Measurements from ENCODE around the gene GNPDA1.

Gene GNPDA1

DNA sequence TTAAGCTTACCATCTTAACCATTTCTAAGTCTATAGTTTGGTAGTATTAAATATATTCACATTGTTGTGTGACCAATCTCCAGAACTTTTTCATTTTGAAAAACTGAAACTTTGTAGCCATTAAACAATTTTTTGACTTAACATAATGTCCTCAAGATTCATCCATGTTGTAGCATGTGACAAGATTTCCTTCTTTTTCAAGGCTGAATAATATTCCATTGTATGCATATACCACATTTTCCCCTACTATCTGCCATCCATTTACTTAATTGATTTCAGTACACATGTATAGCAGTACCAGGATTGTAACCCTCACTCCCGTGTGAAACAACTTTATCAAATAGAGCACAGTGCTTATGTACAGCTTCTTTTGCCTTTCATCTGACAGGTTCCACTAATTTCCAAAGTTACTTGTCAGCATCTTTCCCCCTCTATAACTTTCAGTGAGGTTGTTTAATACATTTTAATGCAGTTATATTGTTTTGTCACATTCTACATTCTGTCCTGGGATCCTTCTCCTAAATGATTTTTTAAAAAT, 7.4 kb upstream of the GNPDA1 start:
- DNase-seq, result no peak

DNA sequence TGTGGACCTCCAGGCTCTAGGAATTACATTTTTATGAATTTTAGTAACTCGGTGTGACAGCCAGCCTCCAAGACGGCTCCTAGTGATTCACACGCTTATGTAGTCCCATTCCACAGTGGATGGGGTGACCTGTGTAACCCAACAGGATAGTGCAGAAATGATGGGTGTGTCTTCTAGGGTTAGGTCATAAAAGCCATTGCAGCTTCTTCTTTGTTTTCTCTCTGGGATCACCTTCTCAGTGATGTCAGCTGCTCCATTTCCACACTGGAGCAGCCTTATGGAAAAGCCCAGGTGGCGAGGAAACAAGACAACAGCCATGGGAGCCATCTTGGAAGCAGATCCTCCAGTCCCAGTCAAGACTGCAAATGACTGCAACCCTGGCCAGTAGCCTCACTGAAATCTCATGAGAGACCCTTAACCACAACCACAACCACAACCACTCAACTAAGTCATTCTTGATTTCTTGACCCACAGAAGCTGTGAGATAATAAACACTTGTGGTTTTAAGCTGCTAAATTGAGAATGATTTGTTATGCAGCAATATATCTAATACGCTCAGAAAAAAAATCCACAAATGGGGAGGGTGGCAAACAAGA, 5.1 kb upstream of the GNPDA1 start:
- DNase-seq, result no peak

DNA sequence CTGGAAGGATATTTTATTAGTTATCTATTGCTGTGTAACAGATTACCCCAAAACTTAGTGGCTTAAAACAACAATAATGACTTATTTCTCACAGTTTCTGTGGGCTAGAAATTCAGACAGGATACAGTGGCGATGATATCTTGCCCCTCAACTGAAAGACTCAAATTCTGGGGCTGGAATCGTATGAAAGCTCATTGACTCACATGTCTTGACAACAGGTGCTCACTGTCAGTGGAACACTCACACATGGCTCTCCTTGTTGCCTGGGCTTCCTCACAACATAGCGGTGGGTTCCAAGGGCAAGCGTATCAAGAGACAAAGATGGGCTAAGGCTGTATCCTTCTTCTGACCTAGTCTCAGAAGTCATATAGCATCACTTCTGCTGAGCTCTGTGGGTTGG, 3.7 kb upstream of the GNPDA1 start:
- DNase-seq, result no peak

DNA sequence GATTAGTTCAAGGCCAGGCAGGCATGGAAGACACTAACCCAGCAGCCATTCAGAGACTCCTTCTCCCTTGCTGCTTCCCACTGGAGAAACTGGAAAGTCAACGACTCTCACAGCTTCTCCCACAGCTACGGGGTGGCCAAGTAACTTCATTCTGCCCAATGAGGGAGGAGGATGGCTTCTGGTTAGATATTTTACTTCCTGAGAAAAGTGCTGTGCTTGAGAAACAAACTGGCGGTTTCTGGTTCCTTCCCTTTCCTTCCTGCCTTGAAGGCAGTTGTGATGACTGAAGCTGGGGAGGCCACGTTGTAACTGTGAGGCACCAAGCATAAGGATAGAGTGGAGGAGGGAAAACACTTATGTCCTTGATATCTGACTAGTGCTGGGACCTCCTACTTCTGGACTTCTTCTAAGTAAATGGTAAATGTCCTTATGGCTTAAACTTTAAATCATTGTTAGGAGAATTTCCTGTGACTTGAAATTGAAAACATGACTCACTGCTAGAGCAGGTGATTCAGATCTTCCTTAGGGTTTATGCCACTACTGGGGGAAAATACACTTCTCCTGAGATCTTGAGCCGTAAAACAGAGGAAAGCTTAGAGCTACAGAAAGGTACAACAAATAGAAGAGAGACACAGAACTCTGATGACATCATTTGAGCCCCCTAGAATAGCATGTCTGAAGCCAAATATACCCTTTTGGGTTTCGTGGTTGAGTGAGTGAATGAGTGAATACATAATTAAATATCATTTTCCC, 3.1 kb upstream of the GNPDA1 start:
- DNase-seq, result no peak

DNA sequence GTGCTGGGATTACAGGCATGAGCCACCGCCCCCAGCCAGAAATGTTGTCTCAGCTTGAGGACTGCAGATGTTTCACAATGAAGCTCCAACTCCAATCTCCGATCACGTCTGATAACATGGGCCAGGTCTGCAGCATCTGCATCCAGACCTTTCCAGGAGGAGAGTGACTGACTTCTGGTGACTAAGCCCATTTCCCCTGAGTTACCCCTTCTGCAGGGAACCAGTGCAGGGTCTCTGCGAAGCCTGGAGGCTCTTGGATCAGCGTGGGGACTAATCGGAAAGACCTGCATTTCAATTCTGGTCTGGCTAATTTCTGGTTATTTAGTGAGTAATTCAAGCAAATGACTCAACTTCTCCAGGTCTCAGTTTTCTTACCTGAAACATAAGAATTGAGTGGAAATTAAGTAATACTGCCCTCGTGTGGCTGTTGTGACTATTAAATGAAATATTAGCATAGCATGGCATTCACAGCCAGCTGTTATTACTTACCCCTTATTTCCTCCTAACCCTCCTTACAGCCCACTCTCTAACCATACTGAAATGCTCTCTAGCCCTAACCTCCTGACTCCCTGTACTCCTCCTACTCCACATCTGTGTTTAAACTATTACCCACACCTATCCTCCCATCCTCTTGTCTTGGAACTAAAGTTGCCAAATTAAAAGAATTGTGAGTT, 2.2 kb upstream of the GNPDA1 start:
- DNase-seq, result no peak

DNA sequence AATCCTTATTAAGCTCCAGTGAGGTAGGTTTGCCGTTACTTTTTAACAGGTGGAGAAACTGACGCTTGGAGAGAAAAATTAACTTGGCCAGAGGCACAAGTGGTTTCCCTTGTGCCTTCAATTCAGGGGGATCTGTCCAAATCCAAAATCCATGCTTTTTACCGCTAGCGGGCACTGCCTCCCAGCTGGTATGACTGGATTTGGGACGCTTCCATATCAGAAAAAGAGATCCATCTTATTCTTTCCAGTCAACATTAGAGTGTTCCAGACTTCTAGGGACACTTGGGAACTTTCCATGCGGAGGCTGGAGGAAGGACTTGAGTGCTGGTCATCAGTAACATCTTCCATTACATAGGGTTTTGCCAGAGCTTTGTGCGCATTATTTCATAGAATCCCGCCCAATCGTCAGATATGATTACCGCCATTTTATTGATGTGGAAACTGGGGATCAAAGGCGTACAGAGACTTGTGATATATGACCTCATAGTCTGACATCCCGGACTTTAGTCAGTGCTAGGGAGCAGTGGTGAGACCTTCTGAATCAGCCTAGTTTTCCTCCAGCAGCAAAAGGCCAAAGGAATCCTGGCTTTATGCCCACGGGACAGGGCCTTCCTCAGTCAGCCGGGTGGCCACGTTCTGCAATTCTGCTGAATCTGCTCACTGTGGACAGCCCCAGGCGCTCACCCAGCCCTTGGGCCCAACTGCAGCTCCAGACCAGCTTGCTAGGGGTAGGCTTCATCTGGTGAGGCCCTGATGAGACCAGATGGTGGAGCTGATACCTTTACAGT, 1.1 kb upstream of the GNPDA1 start:
- DNase-seq, result no peak

DNA sequence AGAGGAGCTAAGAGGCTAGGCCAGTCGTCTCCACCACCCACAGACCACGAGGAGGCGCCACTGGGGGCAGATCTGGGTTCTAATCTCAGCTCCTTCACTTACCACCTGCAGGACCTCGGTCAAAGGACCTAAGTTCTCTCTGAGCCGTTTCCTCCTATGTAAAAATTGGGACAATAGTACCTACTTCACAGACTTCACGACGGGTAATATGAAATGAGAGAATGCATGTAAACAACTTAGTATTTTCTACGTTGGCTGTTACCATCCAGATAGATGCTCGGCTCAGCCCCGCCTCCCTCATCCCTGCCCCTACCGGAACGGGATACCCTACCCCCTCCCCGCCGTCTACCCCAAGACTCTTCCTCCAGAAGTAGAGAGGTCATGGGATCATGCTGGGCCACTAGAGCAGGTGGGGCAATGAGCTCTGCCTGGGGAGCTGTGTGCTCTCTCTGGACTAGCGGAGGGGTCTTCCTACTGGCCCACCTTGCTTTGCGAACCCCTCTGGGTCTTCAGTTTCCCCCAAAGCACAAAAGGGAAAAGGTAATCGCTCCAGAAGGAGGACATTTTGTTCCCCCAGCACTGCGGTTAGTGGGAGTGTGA, 541 bp downstream of the GNPDA1 start:
- DNase-seq, result no peak

DNA sequence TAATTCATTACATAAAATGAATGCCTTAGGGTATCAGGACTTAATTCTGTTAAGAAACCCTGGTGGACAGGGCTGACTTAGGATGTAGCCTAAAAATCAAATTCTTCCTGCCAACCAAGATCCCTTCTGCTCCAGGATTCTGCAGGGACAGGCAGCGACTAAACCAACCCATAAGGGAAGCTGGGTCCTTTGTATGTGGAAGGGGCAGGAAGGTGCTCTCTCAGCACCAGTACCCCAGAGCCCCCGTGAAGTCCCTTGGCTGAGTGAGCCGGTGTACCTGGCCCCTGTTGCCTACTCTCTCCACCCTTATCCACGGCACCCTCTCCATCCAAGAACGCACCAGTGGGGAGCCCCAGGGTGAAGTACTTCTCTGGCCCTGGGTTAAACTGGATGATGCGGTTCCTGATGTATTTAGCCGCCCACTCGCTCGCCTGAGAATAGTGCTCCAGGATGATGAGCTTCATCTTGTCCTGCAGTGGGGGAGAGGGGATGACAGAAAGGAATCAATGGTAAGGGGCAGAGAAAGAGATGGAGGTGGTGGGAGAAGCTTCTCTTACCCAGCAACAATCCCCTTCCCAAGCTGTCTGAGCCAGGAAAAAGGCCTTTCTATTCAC, 1.1 kb downstream of the GNPDA1 start:
- no peak for DNase-seq

DNA sequence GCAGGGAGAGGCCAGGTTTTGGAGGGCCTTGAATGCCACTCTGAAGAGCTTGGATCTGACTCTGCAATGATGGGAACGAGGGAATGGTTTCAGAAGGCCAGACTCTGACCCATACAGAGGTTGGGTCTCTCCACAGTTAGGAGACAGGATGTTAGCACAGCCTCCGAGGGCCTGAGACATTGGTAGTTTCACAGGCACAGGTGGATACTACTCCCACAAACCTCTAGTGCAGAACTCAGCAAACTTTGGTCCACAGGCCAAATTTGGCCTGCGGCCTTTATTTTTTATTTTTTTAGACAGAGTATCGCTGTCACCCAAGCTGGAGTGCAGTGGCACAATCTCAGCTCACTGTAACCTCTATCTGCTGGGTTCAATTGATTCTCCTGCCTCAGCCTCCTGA, 2.9 kb downstream of the GNPDA1 start:
- DNase-seq, result no peak

DNA sequence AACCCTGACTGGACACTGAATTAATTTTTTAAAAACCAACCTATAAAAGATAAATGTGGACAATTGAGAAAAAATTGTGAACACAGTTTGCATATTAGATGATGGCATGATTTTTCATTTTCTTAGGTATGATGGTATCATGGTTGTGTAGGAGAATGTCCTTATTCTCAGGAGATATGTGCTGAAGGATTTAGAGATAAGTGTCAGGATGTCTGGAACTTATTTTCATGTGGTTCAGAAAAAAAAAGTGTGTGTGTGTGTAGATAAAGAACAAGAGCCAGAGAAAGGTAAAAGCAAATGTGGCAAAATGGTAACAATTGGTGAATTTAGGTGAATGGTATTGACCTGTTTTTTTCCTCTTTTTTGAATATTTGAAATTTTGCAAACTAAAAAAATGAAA, 4.0 kb downstream of the GNPDA1 start:
- no peak for DNase-seq

DNA sequence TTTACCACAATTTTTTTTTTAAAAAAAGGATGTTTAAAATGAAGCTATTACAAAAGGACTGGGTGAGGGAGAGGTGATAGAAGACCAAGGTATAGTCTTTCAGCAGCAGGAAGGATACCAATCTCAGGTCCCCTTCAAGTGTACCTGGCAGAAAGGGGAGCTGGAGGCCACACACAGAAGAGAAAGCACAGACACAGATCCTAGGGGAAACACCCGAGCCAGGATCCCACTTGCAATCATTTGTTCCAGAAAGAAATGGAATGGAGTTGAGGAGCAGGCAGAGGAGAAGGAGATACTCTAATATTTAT, 5.6 kb downstream of the GNPDA1 start:
- no peak for DNase-seq

DNA sequence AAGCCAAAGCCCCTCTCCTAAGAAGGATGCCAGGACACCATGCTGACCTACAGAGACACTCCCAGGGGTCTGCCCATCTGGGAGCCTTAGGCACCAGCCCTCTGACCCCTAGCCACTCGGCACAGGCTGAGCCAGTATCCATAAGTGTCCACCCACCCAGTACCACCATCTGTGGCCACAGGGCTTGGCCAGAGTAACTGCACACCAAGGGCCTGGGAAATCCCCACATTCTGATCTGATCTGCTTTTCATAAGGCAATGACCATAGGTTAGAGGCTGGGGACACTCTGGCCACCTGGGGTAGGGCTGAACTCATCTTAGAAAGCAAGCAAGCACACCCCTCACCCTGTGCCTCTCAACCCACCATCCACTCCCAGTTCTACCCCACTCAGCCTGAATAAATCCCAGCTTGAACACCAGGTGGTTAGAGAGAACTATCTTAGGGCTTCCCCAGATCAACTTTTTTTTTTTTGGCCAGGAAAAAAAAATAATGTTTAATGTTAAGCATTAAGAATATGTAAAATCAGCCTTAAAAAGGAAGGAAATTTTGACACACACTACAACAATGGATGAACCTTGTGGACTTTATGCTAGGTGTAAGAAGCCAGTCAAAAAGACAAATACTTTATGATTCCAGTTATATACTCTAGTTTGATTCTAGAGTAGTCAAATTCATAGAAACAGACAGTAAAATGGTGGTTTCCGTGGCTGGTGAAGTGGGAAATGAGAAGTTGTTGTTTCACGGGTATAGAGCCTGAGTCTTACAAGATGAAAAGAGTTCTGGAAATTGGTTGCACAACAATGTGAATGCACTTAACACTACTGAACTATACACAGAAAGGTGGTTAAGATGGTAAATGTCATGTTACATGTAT, 6.2 kb downstream of the GNPDA1 start:
- DNase-seq, result no peak

DNA sequence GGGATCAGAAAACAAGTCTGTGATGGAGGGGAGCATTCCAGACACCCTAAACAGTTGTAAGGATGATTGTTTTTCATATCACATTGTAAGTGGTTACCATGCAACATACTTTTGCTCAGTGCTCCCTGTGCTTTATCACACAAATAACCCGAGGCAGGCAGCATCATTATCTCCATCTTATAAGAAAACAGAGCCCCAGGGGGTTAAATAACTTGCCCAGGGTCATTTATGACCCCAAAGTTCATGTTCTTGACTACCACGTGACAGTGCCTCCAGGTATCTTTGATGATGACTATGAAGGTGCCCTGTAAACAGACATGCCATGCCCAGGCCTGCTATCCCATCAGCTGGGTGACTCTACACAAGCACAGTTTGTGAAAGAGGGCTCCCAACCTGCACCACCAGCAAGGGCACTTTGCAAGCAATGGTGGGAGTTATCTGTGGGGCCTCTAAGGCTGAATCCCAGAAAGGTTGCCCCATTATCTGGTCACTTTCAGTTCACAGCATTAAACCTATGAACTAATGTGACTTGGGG, 9.5 kb downstream of the GNPDA1 start:
- no peak for DNase-seq

DNA sequence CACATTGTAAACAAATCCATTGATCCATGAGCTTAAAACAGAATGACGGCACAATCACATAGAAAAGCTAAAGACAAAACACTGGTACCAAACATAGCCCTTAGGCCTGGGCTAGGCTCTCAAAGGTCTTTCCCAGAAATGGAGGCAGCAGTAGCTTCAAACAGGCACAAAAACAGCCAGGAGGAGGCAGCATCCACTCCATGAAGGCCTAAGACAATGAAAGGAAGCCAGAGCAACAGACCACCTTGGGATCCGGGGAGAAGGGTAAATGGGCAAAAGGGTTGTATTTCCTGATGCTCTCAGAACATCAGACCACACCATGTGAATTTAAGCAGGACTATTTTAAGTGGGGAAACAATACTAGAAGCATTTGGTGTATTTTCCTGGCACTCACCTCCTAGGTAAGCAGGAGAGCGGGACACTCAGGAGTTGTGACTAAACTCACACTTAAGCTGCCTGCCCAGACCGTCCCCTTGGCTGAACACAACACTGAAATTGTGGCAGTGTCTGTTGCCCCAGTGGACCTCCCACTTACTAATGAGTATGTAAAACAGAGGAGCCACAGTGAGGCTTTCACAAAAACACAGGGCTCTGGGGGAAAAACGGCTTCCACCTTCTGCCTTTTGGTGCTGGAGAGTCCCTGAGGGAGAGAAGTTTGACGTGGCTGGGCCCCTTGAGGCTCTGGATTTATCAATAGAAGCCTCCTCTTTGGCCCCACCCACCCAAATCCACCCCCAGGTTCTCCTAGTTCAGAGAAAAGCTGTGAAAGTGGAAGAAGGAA, 11.9 kb downstream of the GNPDA1 start:
- DNase-seq, result no peak

DNA sequence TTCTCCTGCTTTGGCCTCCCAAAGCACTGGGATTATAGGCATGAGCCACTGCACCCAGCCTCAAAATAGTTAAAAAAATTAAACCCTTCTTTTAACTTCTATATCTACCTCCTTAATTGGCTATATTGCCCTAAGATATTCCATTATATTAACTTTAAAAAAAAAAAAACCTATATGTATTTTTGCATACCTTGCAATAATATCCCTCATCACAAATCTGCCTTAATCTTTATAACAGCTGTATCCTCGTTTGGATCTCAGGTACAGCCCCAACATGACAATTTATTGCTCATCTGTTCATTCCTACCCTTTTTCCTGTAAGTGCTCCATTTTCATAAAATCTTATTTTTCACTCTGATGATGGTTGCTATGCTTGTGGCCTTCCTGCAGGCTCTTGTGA, 12.7 kb downstream of the GNPDA1 start:
- DNase-seq, result no peak

DNA sequence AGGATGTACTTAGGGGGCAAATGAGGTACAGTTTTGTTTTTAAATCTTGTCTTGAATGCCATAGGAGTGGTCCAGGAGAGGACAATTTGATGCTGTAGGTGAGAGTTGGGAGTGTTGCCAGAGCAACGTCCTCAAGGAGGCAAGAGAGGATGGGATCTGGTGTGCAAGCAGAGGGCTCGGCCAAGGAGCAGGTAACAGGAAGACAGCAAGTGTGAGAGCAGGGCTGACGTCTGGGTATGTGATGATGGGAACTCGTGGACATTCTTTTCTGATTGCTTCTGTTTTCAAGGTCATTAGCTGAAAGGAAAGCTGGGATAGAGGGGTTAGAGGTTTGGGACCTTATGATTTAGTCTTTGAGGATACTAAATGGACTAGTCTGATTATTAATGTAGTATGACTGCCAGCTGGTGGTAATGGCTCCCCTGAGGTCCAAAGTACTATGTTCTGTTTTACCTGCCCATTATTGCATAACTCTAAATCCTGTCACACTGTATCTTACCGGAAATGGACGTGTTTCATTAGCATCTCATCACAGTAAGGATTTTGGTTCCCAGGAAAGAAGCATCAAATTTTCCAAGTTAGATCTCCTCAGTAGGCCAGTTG, 15.4 kb downstream of the GNPDA1 start:
- no peak for DNase-seq

DNA sequence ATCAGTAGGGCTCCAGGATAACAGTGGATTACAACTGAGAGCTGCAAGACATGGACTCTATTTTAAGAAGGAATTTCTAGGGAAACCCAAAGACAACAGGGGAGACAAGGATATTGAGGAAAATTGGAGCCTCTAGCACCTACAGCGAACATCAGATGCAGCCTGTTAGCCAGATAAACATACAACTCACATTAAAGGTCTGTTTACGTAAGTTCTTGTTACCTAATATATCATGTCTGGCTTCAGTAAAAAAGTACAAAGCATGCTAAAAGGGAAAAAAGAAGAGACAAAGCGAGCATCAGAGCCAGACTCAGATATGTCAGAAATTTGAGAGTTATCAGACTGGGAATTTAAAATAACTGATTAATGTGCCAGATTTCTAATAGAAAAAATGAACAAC, 17.2 kb downstream of the GNPDA1 start:
- no peak for DNase-seq

DNA sequence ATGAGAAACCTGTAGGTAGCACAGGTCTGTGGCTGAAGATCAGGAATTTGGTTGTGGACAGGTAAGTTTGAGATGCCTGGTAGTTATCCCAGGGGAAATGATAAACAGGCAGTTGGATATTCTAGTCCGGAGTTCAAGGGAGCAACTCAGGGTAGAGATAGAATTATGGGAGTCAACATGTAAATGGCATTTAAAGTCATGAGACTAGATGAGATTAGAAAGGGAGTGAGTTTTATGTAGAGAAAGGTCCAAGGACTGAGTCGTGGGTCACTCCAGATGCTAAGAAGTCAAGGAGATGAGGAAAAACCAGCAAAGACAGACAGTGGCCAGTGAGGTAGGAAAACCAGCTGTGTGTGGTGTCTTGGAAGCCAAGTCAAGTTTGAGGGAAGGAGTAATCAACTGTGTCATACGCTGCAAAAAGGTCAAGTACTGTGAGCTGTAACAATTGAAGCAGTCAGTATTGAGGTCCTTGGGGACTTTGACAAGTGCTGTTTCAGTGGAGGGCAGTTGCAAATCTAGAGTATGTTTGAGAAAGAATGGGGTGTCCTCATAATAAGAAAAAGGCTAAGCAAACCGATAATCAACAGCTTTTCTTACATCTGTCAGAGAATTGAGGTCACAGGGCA, 18.2 kb downstream of the GNPDA1 start:
- DNase-seq, result no peak

DNA sequence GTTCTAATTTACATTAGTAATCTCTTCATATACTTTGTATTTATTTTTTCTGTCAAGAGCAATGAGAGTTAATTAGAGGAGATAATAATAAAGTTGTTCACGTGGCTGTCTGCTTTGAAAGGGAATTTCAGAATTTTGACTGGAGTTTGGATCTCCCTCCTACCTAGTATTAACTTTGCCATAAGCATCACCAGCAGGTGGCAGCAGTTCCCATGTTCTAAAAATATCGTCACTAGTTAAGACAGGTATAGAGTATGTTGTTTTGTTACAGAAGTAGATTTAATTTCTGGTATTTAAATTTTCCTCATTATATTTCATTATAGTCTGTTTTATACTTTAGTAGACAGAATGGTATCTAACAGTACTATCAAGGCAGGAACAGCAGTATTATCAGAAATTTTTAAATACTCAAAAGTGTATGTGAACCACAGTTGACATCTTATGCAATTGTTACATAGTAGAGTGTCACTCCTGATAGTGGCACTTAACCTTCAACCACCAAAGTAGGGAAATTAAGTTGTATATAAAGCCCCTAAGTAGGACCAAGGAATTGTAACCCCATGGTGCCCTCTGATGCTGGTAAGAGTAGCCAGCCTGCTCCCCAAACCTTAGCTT, 20.4 kb downstream of the GNPDA1 start:
- no peak for DNase-seq

Measured in NCI-H524 treated with DMSO at 0.1 percent for 48 hours (cell line).